GM23338 (cell line): Measurements from ENCODE around the gene CD99L2.

ENCODE experiments used
- CTCF ChIP-seq, 2 experiments: fragments of 200-600 bp in 1 of 2; sonication (generic) in 1 of 2; conservative IDR thresholded peaks; 2 replicates each; pipeline versions ENCODE4 v1.5.1 to v1.6.1; 2016 to 2017; ENCODE audit warnings: antibody characterized with exemption in 2 of 2, low read depth in 2 of 2, mild to moderate bottlenecking in 2 of 2, moderate library complexity in 1 of 2
- EZH2 ChIP-seq: fragments of 200-600 bp; sonication (generic); IDR thresholded peaks from one replicate; pipeline ENCODE4 v1.8.0; 2017; ENCODE audit warnings: antibody characterized with exemption, mild to moderate bottlenecking, low read depth; ENCODE audit not compliant: unreplicated experiment
- EZH2phosphoT487 ChIP-seq: fragments of 200-600 bp; sonication (generic); IDR thresholded peaks from one replicate; pipeline ENCODE4 v1.8.1; 2018; ENCODE audit warnings: antibody characterized with exemption; ENCODE audit not compliant: unreplicated experiment

DNA sequence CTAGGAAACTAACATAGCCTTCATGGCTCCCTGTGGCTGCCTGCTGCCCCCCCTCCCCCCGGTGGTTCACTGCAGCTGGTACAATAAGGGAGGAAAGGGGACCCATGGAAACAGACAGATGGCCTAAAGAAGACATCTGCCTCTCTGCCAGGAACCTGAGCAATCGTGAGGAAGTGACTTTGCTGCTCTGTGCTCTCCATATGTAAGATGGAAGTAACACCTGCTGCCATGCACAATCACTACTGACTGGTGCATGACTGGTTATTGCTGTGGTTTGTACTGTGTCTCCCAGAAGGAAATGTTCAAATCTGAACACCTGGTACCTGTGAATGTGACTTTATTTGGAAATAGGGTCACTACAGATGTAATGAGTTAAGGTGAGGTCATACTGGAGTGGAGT lies 43.6 kb downstream of the CD99L2 start:
- TF ChIP-seq CTCF (conservative IDR thresholded peaks at IDR 0.05; ENCODE audit: low read depth in 2 of 2) (no peak), EZH2phosphoT487 (no peak), EZH2 (no peak)
